Endothelial cell of umbilical vein (primary cell): ENCODE data around the gene LRP1B. TPM values are rescaled to one million over a fixed set of nuclear protein-coding genes. Genes with fewer than 3 reads are reported as not detected.

Experiments used
- BruUV-seq: library from RNA; stranded (reverse); fragments of 400-500 nt; replicated peaks from 2 replicates; lab custom pipeline; 2021; lab: Mats Ljungman, UMichigan
- CTCF ChIA-PET: fragments of 300-600, 350-600 bp; sonication (Branson Sonifier 250); formaldehyde crosslinking; loops from one replicate; lab custom pipeline; 2021; ENCODE audit warnings: antibody characterized with exemption, inconsistent platforms; lab: Charles Lee
- POLR2A ChIA-PET: fragments of 300-600, 350-600 bp; sonication (Branson Sonifier 250); formaldehyde crosslinking; loops from one replicate; lab custom pipeline; 2021; ENCODE audit warnings: antibody characterized with exemption, inconsistent platforms; lab: Charles Lee
- DNase-seq: peaks from one replicate; pipeline ENCODE4 v3.0.0-alpha.2; 2011; ENCODE audit warnings: low read depth, low spot score
- FAIRE-seq: peaks from 2 replicates; lab custom pipeline; 2011; peaks lifted over from hg19 to GRCh38; lab: Jason Lieb, UNC
- H2AFZ ChIP-seq: 2 replicates; pipeline ENCODE4 v1.6.0; 2012; ENCODE audit warnings: low read depth, low read length, control low read depth, inconsistent platforms
- H3K27ac ChIP-seq: 2 replicates; pipeline ENCODE4 v1.5.1; 2011; ENCODE audit warnings: low read depth, mild to moderate bottlenecking, control low read depth, low read length, moderate library complexity; ENCODE audit not compliant: insufficient read depth
- H3K27me3 ChIP-seq, 2 experiments: 2 replicates each; pipeline versions ENCODE4 v1.6.0 to v1.6.1; 2011; ENCODE audit warnings: low read length in 2 of 2, mixed read lengths in 1 of 2; ENCODE audit not compliant: control insufficient read depth in 2 of 2, insufficient read depth in 2 of 2
- H3K36me3 ChIP-seq, 2 experiments: 2 replicates in 1 of 2; 3 replicates in 1 of 2; pipeline ENCODE4 v1.5.1; 2011; ENCODE audit warnings: low read length in 2 of 2, mild to moderate bottlenecking in 1 of 2, moderate library complexity in 1 of 2; ENCODE audit not compliant: control insufficient read depth in 2 of 2, insufficient read depth in 2 of 2; ENCODE audit errors: extremely low read depth in 1 of 2
- H3K4me1 ChIP-seq: 3 replicates; pipeline ENCODE4 v1.5.1; 2011; ENCODE audit warnings: mild to moderate bottlenecking, low read length; ENCODE audit not compliant: control insufficient read depth, insufficient read depth; ENCODE audit errors: extremely low read depth
- H3K4me2 ChIP-seq: 2 replicates; pipeline ENCODE4 v1.6.1; 2011; ENCODE audit warnings: low read length, control low read depth, mixed read lengths; ENCODE audit not compliant: insufficient read depth
- H3K4me3 ChIP-seq, 3 experiments: fragments of 200-600 bp in 1 of 3; sonication (generic), shearing (Covaris generic) in 1 of 3; replicated peaks in 1 of 3; 2 replicates each; pipeline ENCODE4 v1.5.1; 2011 to 2016; ENCODE audit warnings: control low read depth in 3 of 3, low read length in 3 of 3, mild to moderate bottlenecking in 2 of 3, inconsistent platforms in 1 of 3, low read depth in 1 of 3, moderate library complexity in 1 of 3; ENCODE audit not compliant: insufficient read depth in 1 of 3
- H3K79me2 ChIP-seq: 2 replicates; pipeline ENCODE4 v1.6.0; 2012; ENCODE audit warnings: low read length, inconsistent platforms; ENCODE audit not compliant: control insufficient read depth, insufficient read depth
- H3K9ac ChIP-seq: replicated peaks from 2 replicates; pipeline ENCODE3; 2011; ENCODE audit warnings: low read length, control low read depth; ENCODE audit not compliant: insufficient read depth; ENCODE audit errors: extremely low read depth
- H3K9me1 ChIP-seq: replicated peaks from 3 replicates; pipeline ENCODE4 v1.6.0; 2011; ENCODE audit warnings: mild to moderate bottlenecking, low read length; ENCODE audit not compliant: control insufficient read depth, insufficient read depth; ENCODE audit errors: extremely low read depth
- H3K9me3 ChIP-seq: replicated peaks from 2 replicates; pipeline ENCODE4 v1.5.1; 2012; ENCODE audit warnings: low read length, inconsistent platforms; ENCODE audit not compliant: control insufficient read depth, insufficient read depth
- H4K20me1 ChIP-seq: replicated peaks from 2 replicates; pipeline ENCODE3; 2011; ENCODE audit warnings: mild to moderate bottlenecking, low read length; ENCODE audit not compliant: control insufficient read depth, insufficient read depth; ENCODE audit errors: extremely low read depth
- CTCF ChIP-seq, 2 donors: IDR thresholded peaks; 1 replicate in 1 of 2; 2 replicates in 1 of 2; pipeline ENCODE4 v1.5.1; 2011; ENCODE audit warnings: low read length in 2 of 2, mild to moderate bottlenecking in 2 of 2, moderate library complexity in 2 of 2, control low read depth in 1 of 2, inconsistent platforms in 1 of 2, low read depth in 1 of 2; ENCODE audit not compliant: insufficient read depth in 1 of 2; ENCODE audit errors: extremely low read depth in 1 of 2
- EZH2 ChIP-seq: IDR thresholded peaks from 2 replicates; pipeline ENCODE4 v1.6.1; 2012; ENCODE audit warnings: borderline replicate concordance, low read depth, mild to moderate bottlenecking, moderate library complexity, low read length, inconsistent platforms; ENCODE audit not compliant: severe bottlenecking
- FOS ChIP-seq: IDR thresholded peaks from 2 replicates; pipeline ENCODE4 v1.6.1; 2011; ENCODE audit warnings: mild to moderate bottlenecking, low read length, moderate library complexity, borderline replicate concordance; ENCODE audit not compliant: insufficient read depth
- GATA2 ChIP-seq: IDR thresholded peaks from 2 replicates; pipeline ENCODE4 v1.7.0; 2011; ENCODE audit warnings: low read depth, mild to moderate bottlenecking, moderate library complexity, mixed read lengths, low read length; ENCODE audit not compliant: insufficient read length, insufficient read depth
- JUN ChIP-seq: IDR thresholded peaks from 2 replicates; pipeline ENCODE4 v1.6.1; 2011; ENCODE audit warnings: borderline replicate concordance, low read depth; ENCODE audit not compliant: insufficient read length, insufficient read depth
- MAX ChIP-seq: IDR thresholded peaks from 2 replicates; pipeline ENCODE4 v1.6.1; 2011; ENCODE audit not compliant: insufficient read depth, insufficient read length
- MYC ChIP-seq: IDR thresholded peaks from one replicate; pipeline ENCODE4 v1.6.1; 2011; ENCODE audit warnings: mild to moderate bottlenecking, low read depth, low read length
- POLR2A ChIP-seq: IDR thresholded peaks from 2 replicates; pipeline ENCODE4 v1.6.1; 2012; ENCODE audit warnings: low read depth, mild to moderate bottlenecking, control low read depth, low read length
- POLR2AphosphoS5 ChIP-seq: IDR thresholded peaks from 2 replicates; pipeline ENCODE4 v1.6.1; 2012; ENCODE audit warnings: low read depth, mild to moderate bottlenecking, control low read depth, low read length, moderate library complexity; ENCODE audit not compliant: insufficient read depth
- dilution Hi-C: fragments of 300-500 bp; cut with MboI; formaldehyde crosslinking; loops from one replicate; pipeline ENCODE4 v1.15.0; 2019; ENCODE audit warnings: low sequenced_read_pairs; ENCODE audit not compliant: extremely low pct_ligation_motif_present
- intact Hi-C: fragments of 100-400 bp; cut with micrococcal nuclease; formaldehyde crosslinking; loops from one replicate; pipeline ENCODE4 v1.10.0; 2022
- polyA plus RNA-seq, 4 experiments: library from polyadenylated mRNA; depleted of rRNA in 3 of 4; stranded (reverse) in 3 of 4; unstranded in 1 of 4; fragments of >200 nt; gene quantifications; 2 replicates each; pipeline versions ENCODE4 v1.2.1 to v1.2.3, GENCODE V29; 2011 to 2012; ENCODE audit warnings: missing spikeins in 1 of 4
- total RNA-seq: library from RNA; stranded (reverse); gene quantifications from 2 replicates; pipeline ENCODE4 v1.2.3, GENCODE V29; 2021

LRP1B gene
- total and polyA plus RNA-seq, 2 donors (not counting 3 experiments of a cell fraction or from before 2014, with no cell fraction given), result 0.03 to 0.07 TPM

DNA sequence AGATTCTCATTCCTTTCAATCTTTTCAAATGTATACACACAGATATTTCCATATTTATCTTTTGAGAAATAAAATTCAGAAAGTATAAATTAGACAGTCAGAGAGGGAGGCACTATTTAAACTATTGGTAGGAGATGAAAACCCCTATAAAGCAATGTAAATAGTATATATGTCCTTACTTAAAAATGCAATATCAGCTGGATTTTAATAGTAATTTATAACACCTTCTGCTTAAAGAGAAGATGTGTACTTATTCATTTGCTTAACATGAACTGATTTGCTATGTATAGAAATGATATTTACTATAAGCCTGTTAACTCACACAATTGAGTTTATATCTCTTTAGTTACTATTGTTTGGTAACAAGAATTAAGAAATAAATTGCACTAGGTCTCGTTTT lies 163.3 kb downstream of the LRP1B start:
- no peak for FAIRE-seq
- Histone ChIP-seq H3K9ac (no peak overlapping the region), H3K27me3 (no peaks in the 10 kb centered on the region), H4K20me1 (no peaks in the 10 kb centered on the region), H3K4me3 (no peak overlapping the region), H3K9me3 (no peaks in the 10 kb centered on the region), H2AFZ (no peak overlapping the region), H3K9me1 (no peaks in the 10 kb centered on the region), H3K36me3 (no peaks in the 10 kb centered on the region), H3K79me2 (no peaks in the 10 kb centered on the region), H3K4me2 (no peak overlapping the region), H3K27ac (no peak overlapping the region), H3K4me1 (no peaks in the 10 kb centered on the region)
- ChIA-PET CTCF (no interaction called here), POLR2A (no interaction called here)
- TF ChIP-seq MAX (no peak), JUN (no peak)
- BruUV-seq, result no TSS peak
- no peak for DNase-seq
- intact Hi-C loops, result no loop called here
- dilution Hi-C loops, result no loop called here

GRCh38 chr2:141959941-141960340 lies 170.9 kb downstream of the LRP1B start:
- H3K4me3 ChIP-seq, result no peak overlapping the region
- H3K27me3 ChIP-seq, result no peaks in the 10 kb centered on the region
- FAIRE-seq, result no peak

More at GRCh38 chr2:141959941-141960340, 170.9 kb downstream of the LRP1B start:
- H3K9me3 ChIP-seq, result no peaks in the 10 kb centered on the region
- H3K79me2 ChIP-seq, result no peaks in the 10 kb centered on the region
- dilution Hi-C loops, result no loop called here
- no peak for DNase-seq
- H4K20me1 ChIP-seq, result no peaks in the 10 kb centered on the region
- intact Hi-C loops, result no loop called here
- no peak overlapping the region for H3K4me2 ChIP-seq
- H3K36me3 ChIP-seq, result no peaks in the 10 kb centered on the region
- no peak overlapping the region for H3K9ac ChIP-seq
- no peak for TF ChIP-seq CTCF (IDR thresholded peaks at IDR 0.05; ENCODE audit: extremely low read depth in 1 of 2, insufficient read depth in 1 of 2, low read depth in 1 of 2, low read length in 2 of 2)
- no peak for TF ChIP-seq JUN
- no peak for TF ChIP-seq MYC
- TF ChIP-seq GATA2, result no peak
- TF ChIP-seq FOS, result no peak
- TF ChIP-seq POLR2A, result no peak
- TF ChIP-seq MAX, result no peak
- no peak for TF ChIP-seq POLR2AphosphoS5
- TF ChIP-seq EZH2, result no peak
- no peak overlapping the region for H3K27ac ChIP-seq
- BruUV-seq, result no TSS peak
- POLR2A ChIA-PET, result no interaction called here
- no peaks in the 10 kb centered on the region for H3K4me1 ChIP-seq
- CTCF ChIA-PET, result no interaction called here
- H2AFZ ChIP-seq, result no peak overlapping the region
- H3K9me1 ChIP-seq, result no peaks in the 10 kb centered on the region
